ENCODE measurements around the gene PSMA3.

PSMA3 gene

GRCh38 chr14:58213176-58213575 is 31.5 kb upstream of the PSMA3 start:
- Histone ChIP-seq H3K4me1 (ENCODE audit: low read length) (no peaks in the 10 kb centered on the region), H3K4me3 (ENCODE audit: low read length) (no peak overlapping the region), H3F3A (ENCODE audit: insufficient read depth, low read length) (no peaks in the 10 kb centered on the region), H3K27ac (ENCODE audit: low read length) (no peak overlapping the region), H3K9me3 (replicated peaks; ENCODE audit: insufficient read depth, low read length) (no peaks in the 10 kb centered on the region), H3K4me2 (ENCODE audit: low read depth, low read length) (no peak overlapping the region), H3K9ac (ENCODE audit: low read length) (no peak overlapping the region), H3K36me3 (replicated peaks; ENCODE audit: insufficient read depth, low read length) (no peaks in the 10 kb centered on the region), H2AFZ (ENCODE audit: low read length) (no peak overlapping the region), H3K27me3 (replicated peaks; ENCODE audit: insufficient read depth, low read length) (no peaks in the 10 kb centered on the region), H3K79me2 (ENCODE audit: low read length) (no peaks in the 10 kb centered on the region), H4K20me1 (ENCODE audit: insufficient read depth, low read length) (no peaks in the 10 kb centered on the region), H3K9me2 (replicated peaks; ENCODE audit: insufficient read depth, low read length) (no peaks in the 10 kb centered on the region)
- DNase-seq = no peak
- TF ChIP-seq CTCF (IDR thresholded peaks at IDR 0.05; ENCODE audit: low read length) = no peak
- no peak for TF ChIP-seq EZH2phosphoT487 (IDR thresholded peaks at IDR 0.05; ENCODE audit: low read length)
- no peak for TF ChIP-seq EZH2 (optimal IDR thresholded peaks at IDR 0.05; ENCODE audit: low read depth, low read length)

GRCh38 chr14:58215191-58215914 is 29.3 kb upstream of the PSMA3 start:
- Histone ChIP-seq H3K9ac (ENCODE audit: low read length) (no peak overlapping the region), H3K9me3 (replicated peaks; ENCODE audit: insufficient read depth, low read length) (no peaks in the 10 kb centered on the region), H3K9me2 (replicated peaks; ENCODE audit: insufficient read depth, low read length) (no peaks in the 10 kb centered on the region), H3K79me2 (ENCODE audit: low read length) (no peaks in the 10 kb centered on the region), H4K20me1 (ENCODE audit: insufficient read depth, low read length) (no peaks in the 10 kb centered on the region), H3F3A (ENCODE audit: insufficient read depth, low read length) (no peaks in the 10 kb centered on the region), H3K4me2 (ENCODE audit: low read depth, low read length) (no peak overlapping the region), H3K36me3 (replicated peaks; ENCODE audit: insufficient read depth, low read length) (no peaks in the 10 kb centered on the region), H3K4me3 (ENCODE audit: low read length) (no peak overlapping the region), H3K27me3 (replicated peaks; ENCODE audit: insufficient read depth, low read length) (no peaks in the 10 kb centered on the region), H3K27ac (ENCODE audit: low read length) (no peak overlapping the region), H2AFZ (ENCODE audit: low read length) (no peak overlapping the region), H3K4me1 (ENCODE audit: low read length) (no peaks in the 10 kb centered on the region)
- no peak for DNase-seq
- TF ChIP-seq EZH2phosphoT487 (IDR thresholded peaks at IDR 0.05; ENCODE audit: low read length) (no peak), CTCF (IDR thresholded peaks at IDR 0.05; ENCODE audit: low read length) (no peak), EZH2 (optimal IDR thresholded peaks at IDR 0.05; ENCODE audit: low read depth, low read length) (no peak)

- no peak overlapping the region for H3K4me2 ChIP-seq (ENCODE audit: low read depth, low read length)
- H4K20me1 ChIP-seq (ENCODE audit: insufficient read depth, low read length) = no peaks in the 10 kb centered on the region
- no peaks in the 10 kb centered on the region for H3K9me2 ChIP-seq (replicated peaks; ENCODE audit: insufficient read depth, low read length)
- no peaks in the 10 kb centered on the region for H3K79me2 ChIP-seq (ENCODE audit: low read length)
- no peak for TF ChIP-seq EZH2phosphoT487 (IDR thresholded peaks at IDR 0.05; ENCODE audit: low read length)
- no peak for TF ChIP-seq EZH2 (optimal IDR thresholded peaks at IDR 0.05; ENCODE audit: low read depth, low read length)
- TF ChIP-seq CTCF (IDR thresholded peaks at IDR 0.05; ENCODE audit: low read length) = no peak
- no peak overlapping the region for H3K9ac ChIP-seq (ENCODE audit: low read length)
- no peaks in the 10 kb centered on the region for H3K36me3 ChIP-seq (replicated peaks; ENCODE audit: insufficient read depth, low read length)
- H3K27ac ChIP-seq (ENCODE audit: low read length) = no peak overlapping the region
- H3K4me1 ChIP-seq (ENCODE audit: low read length) = no peaks in the 10 kb centered on the region
- no peak overlapping the region for H2AFZ ChIP-seq (ENCODE audit: low read length)
- no peaks in the 10 kb centered on the region for H3F3A ChIP-seq (ENCODE audit: insufficient read depth, low read length)
- no peak for DNase-seq
- H3K9me3 ChIP-seq (replicated peaks; ENCODE audit: insufficient read depth, low read length) = no peaks in the 10 kb centered on the region
- H3K27me3 ChIP-seq (replicated peaks; ENCODE audit: insufficient read depth, low read length) = no peaks in the 10 kb centered on the region
- H3K4me3 ChIP-seq (ENCODE audit: low read length) = no peak overlapping the region
Observed at GRCh38 chr14:58216544-58216943, 28.1 kb upstream of the PSMA3 start.
